Trophoblast cell (in vitro differentiated cells and primary cell): ENCODE measurements around the gene TEX26.
A peak's percentile ranks its signal among the peaks of the same experiment; 100 is the strongest.

Source experiments
- DNase-seq, 2 donors: peaks; one replicate each; pipeline ENCODE4 v3.0.0-alpha.2; 2016
- H2AFZ ChIP-seq: 2 replicates; pipeline ENCODE4 v1.6.1; 2013; ENCODE audit warnings: low read length, moderate library complexity, mild to moderate bottlenecking; ENCODE audit not compliant: insufficient read depth, poor library complexity
- H2AK5ac ChIP-seq: 2 replicates; pipeline ENCODE4 v1.6.1; 2013; ENCODE audit warnings: mild to moderate bottlenecking, low read length
- H2BK120ac ChIP-seq: 2 replicates; pipeline ENCODE4 v1.6.1; 2013; ENCODE audit warnings: low read length, mild to moderate bottlenecking, moderate library complexity; ENCODE audit not compliant: insufficient read depth, poor library complexity
- H2BK12ac ChIP-seq: 2 replicates; pipeline ENCODE4 v1.6.1; 2013; ENCODE audit warnings: mild to moderate bottlenecking, low read length, moderate library complexity
- H2BK5ac ChIP-seq: 2 replicates; pipeline ENCODE4 v1.6.1; 2013; ENCODE audit warnings: low read length, low read depth, moderate library complexity, mild to moderate bottlenecking; ENCODE audit not compliant: poor library complexity
- H3K14ac ChIP-seq: 2 replicates; pipeline ENCODE4 v1.6.1; 2013; ENCODE audit warnings: mild to moderate bottlenecking, low read length
- H3K18ac ChIP-seq: 2 replicates; pipeline ENCODE4 v1.6.1; 2013; ENCODE audit warnings: mild to moderate bottlenecking, low read length
- H3K23ac ChIP-seq: 2 replicates; pipeline ENCODE4 v1.6.1; 2013; ENCODE audit warnings: low read length
- H3K27ac ChIP-seq: 2 replicates; pipeline ENCODE4 v1.5.1; 2013; ENCODE audit warnings: low read depth, mild to moderate bottlenecking, inconsistent platforms, low read length, moderate library complexity
- H3K27me3 ChIP-seq: 2 replicates; pipeline ENCODE4 v1.6.1; 2013; ENCODE audit warnings: inconsistent platforms, mild to moderate bottlenecking, low read length, moderate library complexity; ENCODE audit not compliant: insufficient read depth
- H3K36me3 ChIP-seq, 2 experiments: 1 replicate in 1 of 2; 2 replicates in 1 of 2; pipeline ENCODE4 v1.6.1; 2013; ENCODE audit warnings: low read length in 2 of 2, mild to moderate bottlenecking in 2 of 2, moderate library complexity in 1 of 2; ENCODE audit not compliant: insufficient read depth in 2 of 2, control insufficient read depth in 1 of 2
- H3K4ac ChIP-seq: 2 replicates; pipeline ENCODE4 v1.6.1; 2013; ENCODE audit warnings: low read depth, mild to moderate bottlenecking, low read length, moderate library complexity
- H3K4me1 ChIP-seq, 2 experiments: 1 replicate in 1 of 2; 2 replicates in 1 of 2; pipeline ENCODE4 v1.6.1; 2013; ENCODE audit warnings: low read length in 2 of 2, mild to moderate bottlenecking in 2 of 2, moderate library complexity in 1 of 2; ENCODE audit not compliant: insufficient read depth in 2 of 2, control insufficient read depth in 1 of 2
- H3K4me2 ChIP-seq: 2 replicates; pipeline ENCODE4 v1.6.1; 2013; ENCODE audit warnings: inconsistent platforms, mild to moderate bottlenecking, low read length, moderate library complexity
- H3K4me3 ChIP-seq: 2 replicates; pipeline ENCODE4 v1.5.1; 2013; ENCODE audit warnings: mild to moderate bottlenecking, low read depth, low read length, inconsistent platforms
- H3K79me1 ChIP-seq: one replicate; pipeline ENCODE4 v1.6.1; 2013; ENCODE audit warnings: low read length
- H3K79me2 ChIP-seq: 2 replicates; pipeline ENCODE4 v1.6.1; 2013; ENCODE audit warnings: low read length, mild to moderate bottlenecking; ENCODE audit not compliant: control insufficient read depth, insufficient read depth, poor library complexity
- H3K9ac ChIP-seq: 2 replicates; pipeline ENCODE4 v1.6.1; 2013; ENCODE audit warnings: mild to moderate bottlenecking, low read length
- H3K9me3 ChIP-seq: 2 replicates; pipeline ENCODE4 v1.6.1; 2013; ENCODE audit warnings: low read depth, mild to moderate bottlenecking, control low read depth, inconsistent platforms, low read length; ENCODE audit not compliant: insufficient read depth
- H4K12ac ChIP-seq: 2 replicates; pipeline ENCODE4 v1.6.1; 2013; ENCODE audit warnings: low read depth, mild to moderate bottlenecking, low read length, moderate library complexity
- H4K8ac ChIP-seq: 2 replicates; pipeline ENCODE4 v1.6.1; 2013; ENCODE audit warnings: low read depth, mild to moderate bottlenecking, low read length, moderate library complexity
- H4K91ac ChIP-seq: one replicate; pipeline ENCODE4 v1.6.1; 2013; ENCODE audit warnings: low read depth, mild to moderate bottlenecking, low read length, moderate library complexity
- WGBS: extraction: QIAGEN DNeasy Blood & Tissue Kit; methylation state at CpG from one replicate; pipeline ENCODE4 v1.1.7; 2013; ENCODE audit warnings: missing lambda C conversion rate; ENCODE audit not compliant: insufficient read length, insufficient coverage; ENCODE audit errors: extremely low coverage; 5-methylcytosine and 5-hydroxymethylcytosine counted together

TEX26 gene

DNA sequence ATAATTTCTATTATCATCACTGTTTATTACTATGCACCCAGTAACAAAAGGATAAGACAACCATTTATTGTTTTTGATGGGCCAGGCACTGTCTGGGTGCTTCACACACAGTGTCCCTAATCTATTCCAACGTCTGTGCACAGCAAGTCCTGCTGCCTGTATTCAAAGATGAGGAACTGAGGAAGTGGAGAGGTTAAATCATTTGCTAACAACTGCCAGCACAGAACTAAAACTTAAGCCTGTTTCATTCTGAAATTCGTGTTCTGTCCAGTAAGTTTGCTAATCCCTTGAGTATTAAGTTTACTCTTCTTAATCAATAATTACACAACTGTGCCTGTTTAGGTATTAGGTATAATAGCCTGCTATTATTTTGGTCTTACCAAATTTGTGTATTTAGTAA lies 41.9 kb downstream of the TEX26 start:
- H2AK5ac ChIP-seq, result no peak overlapping the region
- H2BK5ac ChIP-seq, result no peak overlapping the region
- H3K79me1 ChIP-seq, result peaks cover 32% of the 10 kb centered on the region
- WGBS, result no CpG with 5 or more reads among the region's 2 CpGs
- no peak overlapping the region for H2AFZ ChIP-seq
- no peak overlapping the region for H3K18ac ChIP-seq
- H2BK120ac ChIP-seq, result peak overlapping the region; percentile 7
- no peak overlapping the region for H3K4ac ChIP-seq
- H3K4me1 ChIP-seq, result peaks cover 20 to 31% of the 10 kb centered on the region in 2 experiments
- no peak overlapping the region for H4K8ac ChIP-seq
- no peak overlapping the region for H3K14ac ChIP-seq
- H3K79me2 ChIP-seq, result no peaks in the 10 kb centered on the region
- no peaks in the 10 kb centered on the region for H3K27me3 ChIP-seq
- H4K91ac ChIP-seq, result peak overlapping the region; percentile 70
- no peak overlapping the region for H3K4me3 ChIP-seq
- peak overlapping the region; percentile 32 for H2BK12ac ChIP-seq
- no peak overlapping the region for H3K23ac ChIP-seq
- no peaks in the 10 kb centered on the region for H3K36me3 ChIP-seq
- no peak overlapping the region for H4K12ac ChIP-seq
- no peaks in the 10 kb centered on the region for H3K9me3 ChIP-seq
- H3K27ac ChIP-seq, result peak overlapping the region; percentile 45
- no peak for DNase-seq
- H3K9ac ChIP-seq, result no peak overlapping the region
- H3K4me2 ChIP-seq, result no peak overlapping the region

- H3K18ac ChIP-seq, result no peak overlapping the region
- peaks cover 35% of the 10 kb centered on the region for H3K79me1 ChIP-seq
- H3K4me3 ChIP-seq, result no peak overlapping the region
- peak overlapping the region; percentile 47 for H3K14ac ChIP-seq
- H3K4me1 ChIP-seq, result peaks cover 20 to 26% of the 10 kb centered on the region in 2 experiments
- peak overlapping the region; percentile 98 for H2BK12ac ChIP-seq
- H3K79me2 ChIP-seq, result no peaks in the 10 kb centered on the region
- peak overlapping the region; percentile 89 for H4K91ac ChIP-seq
- WGBS, result no CpG with 5 or more reads among the region's 4 CpGs
- no peak overlapping the region for H3K4me2 ChIP-seq
- no peaks in the 10 kb centered on the region for H3K36me3 ChIP-seq
- H2AK5ac ChIP-seq, result no peak overlapping the region
- H3K23ac ChIP-seq, result no peak overlapping the region
- H3K4ac ChIP-seq, result no peak overlapping the region
- H3K9ac ChIP-seq, result no peak overlapping the region
- DNase-seq, result no peak
- no peaks in the 10 kb centered on the region for H3K27me3 ChIP-seq
- no peak overlapping the region for H4K12ac ChIP-seq
- no peaks in the 10 kb centered on the region for H3K9me3 ChIP-seq
- H2BK5ac ChIP-seq, result peak overlapping the region; percentile 72
- H2BK120ac ChIP-seq, result peak overlapping the region; percentile 76
- no peak overlapping the region for H4K8ac ChIP-seq
- peak overlapping the region; percentile 59 for H2AFZ ChIP-seq
- peak overlapping the region; percentile 69 for H3K27ac ChIP-seq
These were observed 43.6 kb downstream of the TEX26 start for GRCh38 chr13:30976025-30976424.

- Histone ChIP-seq H2AK5ac (peak overlapping the region; percentile 93), H3K4me3 (no peak overlapping the region), H3K79me2 (no peaks in the 10 kb centered on the region), H2AFZ (no peak overlapping the region), H4K91ac (peak overlapping the region; percentile 86), H3K4ac (peak overlapping the region; percentile 17), H3K79me1 (peaks cover 26% of the 10 kb centered on the region), H2BK120ac (peak overlapping the region; percentile 92), H2BK12ac (peak overlapping the region; percentile 7), H3K9ac (no peak overlapping the region), H3K4me1 (peaks cover 10 to 18% of the 10 kb centered on the region in 2 experiments), H3K36me3 (no peaks in the 10 kb centered on the region), H3K27ac (no peak overlapping the region), H3K14ac (peak overlapping the region; percentile 81), H3K18ac (peak overlapping the region; percentile 75), H3K4me2 (no peak overlapping the region), H4K8ac (peak overlapping the region; percentile 1), H3K27me3 (no peaks in the 10 kb centered on the region), H3K23ac (no peak overlapping the region), H3K9me3 (no peaks in the 10 kb centered on the region), H4K12ac (no peak overlapping the region), H2BK5ac (peak overlapping the region; percentile 39)
- peak in 1 of 2 donors; percentile 19 for DNase-seq
- no CpG with 5 or more reads among the region's 15 CpGs for WGBS
These were observed 46.8 kb downstream of the TEX26 start for GRCh38 chr13:30978981-30979956.

DNA sequence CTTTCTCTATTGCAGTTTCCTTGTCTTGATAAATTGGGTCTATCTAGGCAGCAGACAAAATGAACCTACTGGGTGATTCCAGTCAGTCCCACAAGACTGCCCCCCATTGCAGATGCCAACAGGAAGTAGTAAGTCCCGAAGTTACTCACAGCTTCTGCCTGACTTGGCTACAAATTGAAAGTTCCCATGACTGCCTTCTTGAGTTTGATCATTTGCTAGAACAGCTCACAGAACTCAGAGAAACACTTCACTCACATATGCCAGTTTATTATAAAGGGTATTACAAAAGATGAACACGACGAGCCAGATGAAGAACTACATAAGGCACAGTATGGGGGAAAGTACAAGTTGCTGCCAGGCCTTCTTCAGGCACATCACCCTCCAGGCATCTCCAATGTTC lies 50.0 kb downstream of the TEX26 start:
- H3K79me1 ChIP-seq, result peaks cover 13% of the 10 kb centered on the region
- H3K4ac ChIP-seq, result no peak overlapping the region
- WGBS, result no CpG with 5 or more reads among the region's 3 CpGs
- H2AK5ac ChIP-seq, result no peak overlapping the region
- no peak overlapping the region for H2AFZ ChIP-seq
- no peak overlapping the region for H3K4me3 ChIP-seq
- no peak overlapping the region for H2BK120ac ChIP-seq
- H2BK5ac ChIP-seq, result no peak overlapping the region
- H3K27ac ChIP-seq, result no peak overlapping the region
- no peaks in the 10 kb centered on the region for H3K27me3 ChIP-seq
- no peak overlapping the region for H3K23ac ChIP-seq
- H4K8ac ChIP-seq, result no peak overlapping the region
- no peaks in the 10 kb centered on the region for H3K9me3 ChIP-seq
- H4K12ac ChIP-seq, result no peak overlapping the region
- no peak for DNase-seq
- no peak overlapping the region for H3K14ac ChIP-seq
- H3K79me2 ChIP-seq, result no peaks in the 10 kb centered on the region
- no peak overlapping the region for H3K9ac ChIP-seq
- H3K18ac ChIP-seq, result no peak overlapping the region
- no peaks in the 10 kb centered on the region for H3K36me3 ChIP-seq
- H3K4me2 ChIP-seq, result no peak overlapping the region
- H2BK12ac ChIP-seq, result no peak overlapping the region
- H4K91ac ChIP-seq, result no peak overlapping the region
- peaks cover 7 to 9% of the 10 kb centered on the region in 2 experiments for H3K4me1 ChIP-seq
